ENCODE results near the gene LGR6.

- TF ChIP-seq CTCF (IDR thresholded peaks at IDR 0.05; ENCODE audit: poor library complexity, severe bottlenecking) (no peak), POLR2AphosphoS5 (IDR thresholded peaks at IDR 0.05) (no peak), SMC3 (conservative IDR thresholded peaks at IDR 0.05; ENCODE audit: poor library complexity) (no peak)
Measured at GRCh38 chr1:202197653-202198365, 4.2 kb downstream of the LGR6 start.
